Calu3 (cell line): Measurements from ENCODE around the gene KCND2. TPM values are rescaled to one million over a fixed set of nuclear protein-coding genes. Genes with fewer than 3 reads are reported as not detected.

Source experiments
- BruUV-seq: library from RNA; stranded (reverse); fragments of 400-500 nt; replicated peaks from 2 replicates; lab custom pipeline; 2021; lab: Mats Ljungman, UMichigan
- CTCF ChIA-PET: fragments of 300-600 bp; sonication (Branson Sonifier 250); formaldehyde crosslinking; loops from one replicate; lab custom pipeline; 2022; ENCODE audit warnings: antibody characterized with exemption; lab: Charles Lee
- DNase-seq: peaks from one replicate; pipeline ENCODE4 v3.0.0; 2022
- H3K27ac Mint-ChIP-seq: one replicate; pipeline ENCODE4 v1.8.0; 2022; ENCODE audit warnings: mixed read lengths; ENCODE audit not compliant: unreplicated experiment
- H3K27me3 Mint-ChIP-seq: one replicate; pipeline ENCODE4 v1.8.0; 2022; ENCODE audit warnings: mixed read lengths; ENCODE audit not compliant: unreplicated experiment
- H3K36me3 Mint-ChIP-seq: one replicate; pipeline ENCODE4 v1.8.0; 2022; ENCODE audit warnings: mild to moderate bottlenecking, moderate library complexity, mixed read lengths; ENCODE audit not compliant: insufficient read depth, unreplicated experiment
- H3K4me1 Mint-ChIP-seq: one replicate; pipeline ENCODE4 v1.8.0; 2022; ENCODE audit warnings: mild to moderate bottlenecking, low read depth, mixed read lengths; ENCODE audit not compliant: unreplicated experiment
- H3K4me3 Mint-ChIP-seq: one replicate; pipeline ENCODE4 v1.8.0; 2022; ENCODE audit warnings: mild to moderate bottlenecking, low read depth, moderate library complexity, mixed read lengths; ENCODE audit not compliant: unreplicated experiment
- H3K9me3 Mint-ChIP-seq: one replicate; pipeline ENCODE4 v1.8.0; 2022; ENCODE audit warnings: low read depth, mixed read lengths; ENCODE audit not compliant: unreplicated experiment
- CTCF ChIP-seq: fragments of 200-600 bp; IDR thresholded peaks from one replicate; pipeline ENCODE4 v1.8.0; 2022; ENCODE audit warnings: antibody characterized with exemption; ENCODE audit not compliant: unreplicated experiment
- intact Hi-C: fragments of 100-400 bp; cut with micrococcal nuclease; formaldehyde crosslinking; loops from one replicate; pipeline ENCODE4 v1.10.0; 2022; ENCODE audit not compliant: unreplicated experiment
- total RNA-seq: library from RNA; stranded (reverse); gene quantifications from 2 replicates; pipeline ENCODE4 v1.2.3, GENCODE V29; 2022

Gene KCND2
- total RNA-seq, 1 experiment from 2014 or later = 1.2 TPM

- intact Hi-C loops = no loop called here
- CTCF ChIA-PET = no interaction called here
- Mint-ChIP-seq H3K27ac (no peak overlapping the region), H3K36me3 (no peaks in the 10 kb centered on the region), H3K4me3 (no peak overlapping the region), H3K27me3 (no peaks in the 10 kb centered on the region), H3K4me1 (no peaks in the 10 kb centered on the region), H3K9me3 (no peaks in the 10 kb centered on the region)
- DNase-seq = no peak
- TF ChIP-seq CTCF = no peak
- BruUV-seq = no TSS peak
Observed at GRCh38 chr7:120680985-120681384, 408.0 kb downstream of the KCND2 start.

GRCh38 chr7:120684463-120684862 lies 411.5 kb downstream of the KCND2 start:
- Mint-ChIP-seq H3K27me3 (no peaks in the 10 kb centered on the region), H3K36me3 (no peaks in the 10 kb centered on the region), H3K9me3 (no peaks in the 10 kb centered on the region), H3K4me1 (no peaks in the 10 kb centered on the region), H3K27ac (no peak overlapping the region), H3K4me3 (no peak overlapping the region)
- no peak for TF ChIP-seq CTCF
- no TSS peak for BruUV-seq
- no peak for DNase-seq
- CTCF ChIA-PET = no interaction called here
- intact Hi-C loops = no loop called here

- H3K36me3 Mint-ChIP-seq = no peaks in the 10 kb centered on the region
- no peak for DNase-seq
- TF ChIP-seq CTCF = no peak
- no peaks in the 10 kb centered on the region for H3K4me1 Mint-ChIP-seq
- no TSS peak for BruUV-seq
- H3K9me3 Mint-ChIP-seq = no peaks in the 10 kb centered on the region
- no peak overlapping the region for H3K27ac Mint-ChIP-seq
- no peak overlapping the region for H3K4me3 Mint-ChIP-seq
- CTCF ChIA-PET = interaction anchor here (0.6 to 0.7 kb wide), 2 partner anchors 29 to 220 kb away, joined by 3 read pairs; no protein-coding TSS in a partner anchor
- H3K27me3 Mint-ChIP-seq = peaks cover 14% of the 10 kb centered on the region
- intact Hi-C loops = no loop called here
Observed at GRCh38 chr7:120691915-120692314, 418.9 kb downstream of the KCND2 start.

- no peak for DNase-seq
- Mint-ChIP-seq H3K4me1 (peaks cover 9% of the 10 kb centered on the region), H3K9me3 (no peaks in the 10 kb centered on the region), H3K4me3 (no peak overlapping the region), H3K27me3 (peaks cover 14% of the 10 kb centered on the region), H3K36me3 (no peaks in the 10 kb centered on the region), H3K27ac (no peak overlapping the region)
- no peak for TF ChIP-seq CTCF
- CTCF ChIA-PET = no interaction called here
- BruUV-seq = no TSS peak
- intact Hi-C loops = no loop called here
Observed at GRCh38 chr7:120695848-120696247, 422.9 kb downstream of the KCND2 start.
